Gastrocnemius medialis (tissue), 4 donors: ENCODE measurements around the gene WASHC4.

Source experiments
- POLR2A ChIP-seq, 2 donors: fragments of 450-650 bp; IDR thresholded peaks; one replicate each; pipeline ENCODE4 v1.6.1; 2017; ENCODE audit warnings: antibody characterized with exemption in 2 of 2, mild to moderate bottlenecking in 2 of 2, moderate library complexity in 2 of 2
- TF ChIP-seq, protein P1 (sequence below), 5 experiments: fragments of 450-650 bp in 3 of 5; fragments of 200-600 bp in 2 of 5; sonication (generic) in 2 of 5; IDR thresholded peaks in 4 of 5; conservative IDR thresholded peaks in 1 of 5; 1 replicate in 4 of 5; 2 replicates in 1 of 5; pipeline ENCODE4 v1.5.1; 2016 to 2019; ENCODE audit warnings: antibody characterized with exemption in 5 of 5, mild to moderate bottlenecking in 3 of 5, moderate library complexity in 3 of 5

DNA sequence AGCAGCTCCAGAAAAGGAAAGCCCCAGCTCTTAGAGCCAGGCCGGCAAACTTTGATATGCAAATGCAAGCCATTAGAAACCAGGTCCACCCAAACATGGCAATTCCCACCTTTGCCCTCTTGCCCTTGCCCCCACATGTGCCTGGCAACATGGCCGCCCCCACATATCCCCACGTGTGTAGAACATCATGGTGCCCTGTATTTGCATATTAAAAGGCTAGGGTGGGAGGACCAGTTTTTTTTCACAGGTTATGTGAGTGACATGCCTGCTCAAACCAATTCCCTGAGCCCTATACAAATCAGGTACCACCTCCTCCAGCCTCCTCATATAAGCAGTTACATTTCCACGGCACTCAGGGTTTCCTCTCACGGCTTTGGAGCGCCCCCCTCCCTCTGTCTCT lies 17.2 kb upstream of the WASHC4 start:
- TF ChIP-seq, protein P1, sequence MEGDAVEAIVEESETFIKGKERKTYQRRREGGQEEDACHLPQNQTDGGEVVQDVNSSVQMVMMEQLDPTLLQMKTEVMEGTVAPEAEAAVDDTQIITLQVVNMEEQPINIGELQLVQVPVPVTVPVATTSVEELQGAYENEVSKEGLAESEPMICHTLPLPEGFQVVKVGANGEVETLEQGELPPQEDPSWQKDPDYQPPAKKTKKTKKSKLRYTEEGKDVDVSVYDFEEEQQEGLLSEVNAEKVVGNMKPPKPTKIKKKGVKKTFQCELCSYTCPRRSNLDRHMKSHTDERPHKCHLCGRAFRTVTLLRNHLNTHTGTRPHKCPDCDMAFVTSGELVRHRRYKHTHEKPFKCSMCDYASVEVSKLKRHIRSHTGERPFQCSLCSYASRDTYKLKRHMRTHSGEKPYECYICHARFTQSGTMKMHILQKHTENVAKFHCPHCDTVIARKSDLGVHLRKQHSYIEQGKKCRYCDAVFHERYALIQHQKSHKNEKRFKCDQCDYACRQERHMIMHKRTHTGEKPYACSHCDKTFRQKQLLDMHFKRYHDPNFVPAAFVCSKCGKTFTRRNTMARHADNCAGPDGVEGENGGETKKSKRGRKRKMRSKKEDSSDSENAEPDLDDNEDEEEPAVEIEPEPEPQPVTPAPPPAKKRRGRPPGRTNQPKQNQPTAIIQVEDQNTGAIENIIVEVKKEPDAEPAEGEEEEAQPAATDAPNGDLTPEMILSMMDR (IDR thresholded peaks at IDR 0.05 in 4 of 5, conservative IDR thresholded peaks at IDR 0.05 in 1 of 5) = no peak
- no peak for TF ChIP-seq POLR2A (IDR thresholded peaks at IDR 0.05)
